GM21619 (cell line): Measurements from ENCODE around the gene AUTS2.

Source experiments
- ATAC-seq: cut with Tn5 transposase; IDR thresholded peaks from one replicate; pipeline ENCODE4 v1.9.1; 2021; ENCODE audit not compliant: unreplicated experiment

AUTS2 gene

GRCh38 chr7:70318511-70318910 is 720.2 kb downstream of the AUTS2 start:
- ATAC-seq = no peak

- ATAC-seq = no peak
Observed at GRCh38 chr7:70319057-70319456, 720.8 kb downstream of the AUTS2 start.

- ATAC-seq = no peak
Observed at GRCh38 chr7:70321016-70321590, 722.8 kb downstream of the AUTS2 start.

- ATAC-seq = no peak
Observed at GRCh38 chr7:70322856-70323255, 724.6 kb downstream of the AUTS2 start.

- no peak for ATAC-seq
Observed at GRCh38 chr7:70325509-70326101, 727.3 kb downstream of the AUTS2 start.

- no peak for ATAC-seq
Observed at GRCh38 chr7:70334295-70334694, 736.0 kb downstream of the AUTS2 start.

GRCh38 chr7:70334871-70335270 is 736.6 kb downstream of the AUTS2 start:
- no peak for ATAC-seq

- ATAC-seq = no peak
Observed at GRCh38 chr7:70336536-70336935, 738.3 kb downstream of the AUTS2 start.

- no peak for ATAC-seq
Observed at GRCh38 chr7:70338015-70338414, 739.7 kb downstream of the AUTS2 start.

- ATAC-seq = no peak
Observed at GRCh38 chr7:70340236-70340635, 742.0 kb downstream of the AUTS2 start.

- no peak for ATAC-seq
Observed at GRCh38 chr7:70341446-70341845, 743.2 kb downstream of the AUTS2 start.

GRCh38 chr7:70343519-70343918 is 745.2 kb downstream of the AUTS2 start:
- no peak for ATAC-seq

- ATAC-seq = no peak
Observed at GRCh38 chr7:70344726-70345125, 746.5 kb downstream of the AUTS2 start.

- no peak for ATAC-seq
Observed at GRCh38 chr7:70346844-70347462, 748.7 kb downstream of the AUTS2 start.

- peak; percentile 95 for ATAC-seq
Observed at GRCh38 chr7:70347463-70348254, 749.4 kb downstream of the AUTS2 start.

GRCh38 chr7:70349031-70349430 is 750.8 kb downstream of the AUTS2 start:
- ATAC-seq = no peak

- no peak for ATAC-seq
Observed at GRCh38 chr7:70349819-70350218, 751.5 kb downstream of the AUTS2 start.

- no peak for ATAC-seq
Observed at GRCh38 chr7:70352088-70352487, 753.8 kb downstream of the AUTS2 start.

GRCh38 chr7:70352906-70353305 is 754.6 kb downstream of the AUTS2 start:
- no peak for ATAC-seq

- ATAC-seq = no peak
Observed at GRCh38 chr7:70353330-70353945, 755.2 kb downstream of the AUTS2 start.

- ATAC-seq = no peak
Observed at GRCh38 chr7:70353946-70354335, 755.7 kb downstream of the AUTS2 start.
